Measurements from ENCODE around the gene PPP1R26.
"Not testable (repeated sequence)": the region's sequence is repeated elsewhere in the genome, so short reads cannot be mapped to it uniquely, and the experiment has no call there.

Gene PPP1R26

GRCh38 chr9:135502168-135502872 lies 22.7 kb downstream of the PPP1R26 start:
- in situ Hi-C loops (cut with HindIII; ENCODE audit: low sequenced_read_pairs): loop anchor here (5.0 kb wide), 1 partner anchor 50 kb away; no protein-coding TSS in a partner anchor

- in situ Hi-C loops (cut with HindIII; ENCODE audit: low sequenced_read_pairs): loop anchor here (5.0 kb wide), 1 partner anchor 49 kb away; no protein-coding TSS in a partner anchor
Measured at GRCh38 chr9:135502873-135503321, 23.3 kb downstream of the PPP1R26 start.

DNA sequence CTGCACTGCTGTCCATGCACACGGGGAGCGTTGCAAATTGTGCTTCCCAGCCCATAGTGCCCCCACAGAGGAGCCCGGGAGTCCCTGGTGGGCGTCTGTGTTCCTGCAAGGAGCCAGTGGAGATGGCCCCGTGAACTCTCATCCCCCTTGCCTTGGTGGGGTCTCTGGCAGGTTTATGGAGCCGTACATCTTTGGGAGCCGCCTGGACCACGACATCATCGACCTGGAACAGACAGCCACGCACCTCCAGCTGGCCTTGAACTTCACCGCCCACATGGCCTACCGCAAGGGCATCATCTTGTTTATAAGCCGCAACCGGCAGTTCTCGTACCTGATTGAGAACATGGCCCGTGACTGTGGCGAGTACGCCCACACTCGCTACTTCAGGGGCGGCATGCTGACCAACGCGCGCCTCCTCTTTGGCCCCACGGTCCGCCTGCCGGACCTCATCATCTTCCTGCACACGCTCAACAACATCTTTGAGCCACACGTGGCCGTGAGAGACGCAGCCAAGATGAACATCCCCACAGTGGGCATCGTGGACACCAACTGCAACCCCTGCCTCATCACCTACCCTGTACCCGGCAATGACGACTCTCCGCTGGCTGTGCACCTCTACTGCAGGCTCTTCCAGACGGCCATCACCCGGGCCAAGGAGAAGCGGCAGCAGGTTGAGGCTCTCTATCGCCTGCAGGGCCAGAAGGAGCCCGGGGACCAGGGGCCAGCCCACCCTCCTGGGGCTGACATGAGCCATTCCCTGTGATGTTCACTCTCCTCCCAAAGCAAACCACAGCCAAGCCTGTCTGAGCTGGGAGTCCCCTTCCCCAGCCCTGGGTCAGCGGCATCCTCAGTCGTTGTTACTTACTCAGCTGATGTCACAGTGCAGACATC lies 24.0 kb downstream of the PPP1R26 start:
- in situ Hi-C loops (cut with HindIII; ENCODE audit: low sequenced_read_pairs): loop anchor here (5.0 kb wide), 1 partner anchor 49 kb away; no protein-coding TSS in a partner anchor

DNA sequence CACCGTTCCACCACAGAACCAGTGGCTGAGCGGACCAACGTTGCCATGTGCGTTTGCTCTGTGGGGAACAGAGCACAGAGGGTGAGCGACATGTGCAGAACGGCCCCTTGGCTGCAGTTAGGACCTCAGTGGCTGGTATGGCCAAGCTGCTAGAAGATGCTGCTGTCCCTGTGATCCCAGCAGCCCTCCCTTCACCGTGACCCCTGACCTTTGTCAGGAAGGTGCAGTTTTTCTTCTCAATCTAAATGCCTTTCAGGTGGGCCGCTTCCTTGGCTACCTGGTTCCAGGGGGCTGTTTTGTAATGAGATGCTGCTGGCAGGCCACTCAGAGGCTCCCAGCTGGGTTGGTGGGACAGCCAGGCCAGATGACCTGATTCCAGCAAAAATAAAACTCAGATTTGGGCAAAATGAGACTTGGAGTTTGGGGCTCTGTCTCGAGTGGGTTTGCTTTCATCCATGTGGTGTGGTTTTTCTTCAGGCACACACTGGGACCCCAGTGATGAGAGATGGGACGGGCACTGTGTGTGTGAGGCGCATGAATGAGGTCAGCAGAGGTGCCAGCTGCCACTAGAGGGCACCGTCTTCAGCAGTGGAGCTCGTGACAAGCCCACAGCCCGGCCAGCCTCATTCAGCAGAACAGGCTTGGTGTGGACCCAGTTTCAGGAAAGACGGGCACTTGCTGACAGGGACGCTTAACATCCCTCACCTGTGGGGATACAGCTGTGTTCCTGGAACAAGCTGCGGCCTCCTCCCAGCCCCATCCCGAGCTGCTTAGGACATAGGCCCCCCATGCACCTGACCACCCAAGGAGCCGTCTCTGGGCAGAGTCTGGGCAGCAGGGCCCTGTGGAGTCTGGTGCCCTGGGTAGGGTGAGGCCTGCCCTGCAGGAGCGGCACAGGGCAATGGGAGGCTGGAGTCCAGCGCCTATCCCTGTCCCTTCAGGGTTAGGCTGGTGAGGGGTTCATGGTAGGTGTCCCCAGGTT lies 25.0 kb downstream of the PPP1R26 start:
- in situ Hi-C loops (cut with HindIII; ENCODE audit: low sequenced_read_pairs): loop anchor here (5.0 kb wide), 1 partner anchor 48 kb away; no protein-coding TSS in a partner anchor

- in situ Hi-C loops (cut with HindIII; ENCODE audit: low sequenced_read_pairs): no loop called here
Measured at GRCh38 chr9:135505406-135506187, 26.0 kb downstream of the PPP1R26 start.

DNA sequence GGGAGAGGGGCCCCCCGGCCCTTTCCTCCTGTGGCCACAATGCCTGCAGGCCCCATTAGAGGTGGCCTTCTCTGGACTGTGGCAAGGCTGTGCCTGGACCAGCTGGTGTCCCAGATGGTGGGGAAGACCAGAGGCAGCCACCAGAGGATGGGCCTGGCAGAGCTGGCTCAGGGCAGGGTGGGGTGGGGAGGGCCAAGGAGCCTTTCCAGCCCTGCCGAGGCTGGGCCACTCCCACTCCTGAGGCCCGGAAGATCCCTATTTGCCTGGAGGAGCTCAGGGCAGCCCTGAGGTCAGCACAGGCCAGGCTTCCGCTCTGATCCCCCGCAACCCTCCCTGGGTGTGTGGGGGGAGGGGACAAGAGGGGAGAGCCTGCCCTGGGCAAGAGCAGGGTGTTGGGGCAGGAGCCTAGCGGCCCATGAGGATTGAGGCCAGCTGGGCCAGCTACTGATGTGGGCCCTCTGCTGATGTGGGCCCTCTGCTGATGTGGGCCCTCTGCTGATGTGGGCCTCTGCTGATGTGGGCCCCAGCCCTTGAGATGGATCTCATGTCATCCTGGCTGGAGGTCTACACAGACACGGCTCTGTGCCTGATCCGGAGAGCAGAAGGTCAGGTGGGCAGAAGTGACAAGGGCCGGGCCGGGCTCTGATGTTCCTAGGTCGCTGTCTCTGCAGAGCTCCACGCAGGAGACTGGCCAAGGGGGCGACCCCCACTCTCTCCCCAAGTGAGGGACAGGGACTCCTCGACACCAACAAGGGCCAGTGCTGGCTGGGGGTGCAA lies 26.9 kb downstream of the PPP1R26 start:
- in situ Hi-C loops (cut with HindIII; ENCODE audit: low sequenced_read_pairs): no loop called here

DNA sequence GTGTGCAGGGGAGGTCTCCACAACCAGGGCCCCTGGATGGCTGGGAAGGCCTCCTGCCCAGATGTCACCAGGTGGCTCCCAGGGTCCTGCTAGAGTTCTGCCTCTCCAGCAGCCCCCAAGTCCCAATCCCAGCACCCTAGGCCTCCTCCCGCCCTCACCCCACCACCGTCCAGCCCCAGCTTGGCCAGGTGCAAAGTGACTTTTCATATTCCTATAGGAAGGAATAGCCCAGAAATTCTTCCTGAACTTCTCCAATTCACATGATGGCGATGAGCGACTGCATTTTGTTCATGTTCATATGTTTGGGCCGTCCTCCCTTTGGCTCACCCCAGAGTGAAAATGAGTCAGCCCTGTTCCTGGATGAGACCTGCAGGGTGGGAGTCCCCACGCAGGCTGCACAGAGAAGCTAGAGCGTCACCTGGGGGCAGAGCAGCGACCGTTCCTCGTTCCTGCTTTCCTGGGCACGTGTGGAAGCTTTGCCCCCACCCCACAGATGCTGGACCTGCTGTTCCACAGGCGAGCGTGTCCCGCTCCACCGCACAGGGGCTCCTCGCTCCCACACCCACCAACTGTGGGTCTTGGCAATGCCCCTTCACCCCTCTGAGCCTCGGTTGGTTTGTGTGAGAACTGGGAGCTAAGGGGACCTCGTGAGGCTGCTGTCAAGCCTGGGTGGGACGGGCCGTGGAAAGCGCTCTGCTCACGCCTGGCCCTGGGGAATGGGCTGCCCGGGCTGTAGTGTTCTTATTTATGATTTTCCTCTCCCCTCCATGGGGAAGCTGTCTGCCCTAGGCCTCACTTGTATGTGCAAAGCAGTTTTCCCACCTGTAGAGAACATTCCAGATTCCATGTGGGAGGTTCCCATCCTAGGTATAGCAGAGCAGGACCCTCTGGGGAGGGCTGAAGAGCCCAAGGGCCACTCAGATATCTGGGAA lies 27.8 kb downstream of the PPP1R26 start:
- in situ Hi-C loops (cut with HindIII; ENCODE audit: low sequenced_read_pairs): no loop called here

- in situ Hi-C loops (cut with HindIII; ENCODE audit: low sequenced_read_pairs): no loop called here
Measured at GRCh38 chr9:135508211-135508820, 28.7 kb downstream of the PPP1R26 start.

DNA sequence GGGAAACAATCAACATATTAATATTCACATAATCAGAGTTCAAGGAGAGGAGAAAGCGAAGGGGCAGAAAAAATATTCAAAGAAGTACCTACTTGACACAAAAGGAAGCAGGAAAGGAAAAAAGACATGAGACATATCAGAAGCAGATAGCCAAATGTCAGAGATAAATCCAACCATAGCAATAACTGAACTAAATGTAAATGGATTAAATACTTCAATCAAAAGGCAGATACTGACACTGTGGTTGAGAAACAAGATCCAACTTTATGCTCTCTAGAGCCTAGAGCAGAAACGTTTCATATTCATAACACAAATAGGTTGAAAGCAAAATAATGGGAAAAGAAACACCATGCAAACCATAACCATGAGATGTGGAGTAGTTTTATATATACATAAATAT lies 29.9 kb downstream of the PPP1R26 start:
- in situ Hi-C loops (cut with HindIII; ENCODE audit: low sequenced_read_pairs): no loop called here

- in situ Hi-C loops (cut with HindIII; ENCODE audit: low sequenced_read_pairs): no loop called here
Measured at GRCh38 chr9:135512241-135512603, 32.6 kb downstream of the PPP1R26 start.

DNA sequence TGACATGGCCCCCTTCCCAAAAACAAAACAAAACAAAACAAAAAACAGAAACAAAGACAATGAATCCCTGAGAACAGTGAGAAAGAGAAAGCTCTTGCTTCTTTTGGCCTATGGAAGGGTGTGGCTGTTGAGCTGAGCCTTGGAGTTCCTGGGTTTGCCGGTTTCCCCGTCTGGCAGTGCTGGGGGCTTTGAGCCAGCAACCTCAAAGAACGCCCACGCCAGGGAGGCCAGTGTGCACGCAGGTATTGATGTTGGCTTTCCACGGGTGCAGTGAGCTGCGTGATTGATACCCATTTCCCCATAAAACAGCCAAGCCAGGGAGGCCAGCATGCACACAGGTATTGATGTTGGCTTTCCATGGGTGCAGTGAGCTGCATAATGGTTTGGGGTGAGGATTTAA lies 33.3 kb downstream of the PPP1R26 start:
- in situ Hi-C loops (cut with HindIII; ENCODE audit: low sequenced_read_pairs): no loop called here

GRCh38 chr9:135513351-135513846 lies 33.8 kb downstream of the PPP1R26 start:
- in situ Hi-C loops (cut with HindIII; ENCODE audit: low sequenced_read_pairs): no loop called here

GRCh38 chr9:135513906-135514305 lies 34.3 kb downstream of the PPP1R26 start:
- in situ Hi-C loops (cut with HindIII; ENCODE audit: low sequenced_read_pairs): not testable (repeated sequence)

DNA sequence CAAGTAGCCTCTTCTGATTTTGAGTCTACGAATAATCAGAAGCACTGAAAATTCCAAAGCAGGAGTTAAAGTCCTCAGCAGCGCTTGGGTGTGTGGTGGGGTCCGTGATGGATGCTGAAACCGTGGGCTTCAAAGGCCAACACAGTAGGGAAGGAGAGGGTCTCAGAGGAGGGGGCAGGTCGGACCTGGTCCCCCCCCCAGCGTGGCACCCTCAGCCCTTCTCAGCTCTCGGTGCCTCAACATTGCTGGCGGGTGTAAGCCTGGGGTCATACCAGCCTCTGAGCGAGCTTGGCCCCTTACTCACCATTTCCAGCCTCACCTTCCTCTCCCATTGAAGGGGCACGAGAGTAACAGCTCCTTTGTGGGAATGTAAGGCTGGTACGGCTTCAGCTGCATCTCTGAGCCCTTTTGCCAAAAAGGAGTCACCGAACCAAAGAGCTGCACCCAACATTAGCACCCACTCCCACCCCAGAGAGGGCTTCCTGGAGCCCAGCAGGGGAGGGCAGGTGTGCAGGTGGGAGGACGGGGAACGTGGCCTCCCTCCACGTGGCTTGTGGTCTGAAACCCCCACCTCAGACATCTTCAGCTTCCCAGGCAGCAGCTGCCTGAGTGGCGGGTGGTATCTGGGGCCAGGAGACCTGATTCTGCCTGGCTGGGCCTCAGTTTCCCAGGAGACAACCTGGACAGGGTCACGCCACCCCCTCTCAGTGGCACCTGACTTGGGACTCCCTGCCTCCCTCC lies 34.9 kb downstream of the PPP1R26 start:
- in situ Hi-C loops (cut with HindIII; ENCODE audit: low sequenced_read_pairs): no loop called here

- in situ Hi-C loops (cut with HindIII; ENCODE audit: low sequenced_read_pairs): no loop called here
Measured at GRCh38 chr9:135515083-135515951, 35.7 kb downstream of the PPP1R26 start.
